Activated T-helper 9 cell treated with anti-CD3 and anti-CD28 coated beads, Interleukin-2, amount 50 U/mL, for 16 hours (primary cell): Measurements from ENCODE around the gene PHACTR1.
"Not testable (repeated sequence)": the region's sequence is repeated elsewhere in the genome, so short reads cannot be mapped to it uniquely, and the experiment has no call there.

Experiments
- DNase-seq: peaks from one replicate; pipeline ENCODE4 v3.0.0-alpha.2; 2020; ENCODE audit warnings: low read depth

PHACTR1 gene

GRCh38 chr6:13314806-13315205 is 598.2 kb downstream of the PHACTR1 start:
- DNase-seq = no peak

- no peak for DNase-seq
Measured at GRCh38 chr6:13315896-13316295, 599.3 kb downstream of the PHACTR1 start.

GRCh38 chr6:13318821-13319220 is 602.3 kb downstream of the PHACTR1 start:
- DNase-seq = no peak

GRCh38 chr6:13319891-13320564 is 603.5 kb downstream of the PHACTR1 start:
- DNase-seq = no peak

- not testable (repeated sequence) for DNase-seq
Measured at GRCh38 chr6:13326031-13326586, 609.5 kb downstream of the PHACTR1 start.

- DNase-seq = no peak
Measured at GRCh38 chr6:13327691-13328075, 611.1 kb downstream of the PHACTR1 start.

- peak; percentile 88 for DNase-seq
Measured at GRCh38 chr6:13328076-13328874, 611.7 kb downstream of the PHACTR1 start, which contains the start of gene TBC1D7. TBC1D7 (minus strand) TSS chr6:13328537; CDS start chr6:13326898, 1,639 bp downstream.

GRCh38 chr6:13328875-13329183 is 612.3 kb downstream of the PHACTR1 start:
- DNase-seq = no peak

GRCh38 chr6:13331516-13332348 is 615.2 kb downstream of the PHACTR1 start:
- DNase-seq = no peak

GRCh38 chr6:13332349-13332706 is 615.8 kb downstream of the PHACTR1 start:
- no peak for DNase-seq

GRCh38 chr6:13334953-13335352 is 618.4 kb downstream of the PHACTR1 start:
- no peak for DNase-seq

GRCh38 chr6:13336553-13336952 is 620.0 kb downstream of the PHACTR1 start:
- DNase-seq = peak; percentile 38

GRCh38 chr6:13338038-13338437 is 621.5 kb downstream of the PHACTR1 start:
- DNase-seq = no peak
